WTC11 (cell line): Measurements from ENCODE around the gene TEAD1.

Experiments
- CREB1 ChIP-seq: sonication (generic); formaldehyde crosslinking; IDR thresholded peaks from 2 replicates; pipeline ENCODE4 v1.8.0; 2023; ENCODE audit warnings: mild to moderate bottlenecking, missing genetic modification reagents
- CREM ChIP-seq: sonication (generic); formaldehyde crosslinking; IDR thresholded peaks from 2 replicates; pipeline ENCODE4 v1.8.1; 2022; ENCODE audit warnings: mild to moderate bottlenecking, missing genetic modification reagents, moderate library complexity
- ELF4 ChIP-seq: sonication (generic); formaldehyde crosslinking; IDR thresholded peaks from 2 replicates; pipeline ENCODE4 v1.8.1; 2022; ENCODE audit warnings: low read depth, mild to moderate bottlenecking, moderate library complexity, missing genetic modification reagents
- RORB ChIP-seq: fragments of 250-450 bp; sonication (Bioruptor Pico); IDR thresholded peaks from 2 replicates; pipeline ENCODE4 v1.9.0; 2021; ENCODE audit warnings: mild to moderate bottlenecking
- SMAD3 ChIP-seq: sonication (generic); formaldehyde crosslinking; IDR thresholded peaks from 2 replicates; pipeline ENCODE4 v1.8.0; 2022; ENCODE audit warnings: missing genetic modification reagents, mild to moderate bottlenecking, borderline replicate concordance
- TEAD4 ChIP-seq: sonication (generic); formaldehyde crosslinking; IDR thresholded peaks from 2 replicates; pipeline ENCODE4 v1.8.0; 2022; ENCODE audit warnings: mild to moderate bottlenecking, missing genetic modification reagents
- ZBTB21 ChIP-seq: sonication (generic); formaldehyde crosslinking; IDR thresholded peaks from 2 replicates; pipeline ENCODE4 v1.8.1; 2023; ENCODE audit warnings: mild to moderate bottlenecking, missing genetic modification reagents, borderline replicate concordance
- ZNF232 ChIP-seq: sonication (generic); formaldehyde crosslinking; IDR thresholded peaks from 2 replicates; pipeline ENCODE4 v1.8.0; 2022; ENCODE audit warnings: mild to moderate bottlenecking, missing genetic modification reagents
- ZNF317 ChIP-seq: sonication (generic); formaldehyde crosslinking; IDR thresholded peaks from 2 replicates; pipeline ENCODE4 v1.8.1; 2023; ENCODE audit warnings: low read depth, mild to moderate bottlenecking, moderate library complexity, missing genetic modification reagents, borderline replicate concordance
- TF ChIP-seq, protein P1 (sequence below): fragments of 200-600 bp; IDR thresholded peaks from 2 replicates; pipeline ENCODE4 v1.8.0; 2022; ENCODE audit warnings: antibody characterized with exemption
- TF ChIP-seq, protein P2 (sequence below): sonication (generic); formaldehyde crosslinking; conservative IDR thresholded peaks from 2 replicates; pipeline ENCODE4 v1.8.1; 2022; ENCODE audit warnings: mild to moderate bottlenecking, missing genetic modification reagents
- TF ChIP-seq, protein P3 (sequence below): sonication (generic); formaldehyde crosslinking; IDR thresholded peaks from 2 replicates; pipeline ENCODE4 v1.8.1; 2023; ENCODE audit warnings: mild to moderate bottlenecking, missing genetic modification reagents, moderate library complexity
- TF ChIP-seq, protein P4 (sequence below): sonication (generic); formaldehyde crosslinking; conservative IDR thresholded peaks from 2 replicates; pipeline ENCODE4 v1.8.1; 2023; ENCODE audit warnings: mild to moderate bottlenecking, low read depth, missing genetic modification reagents, moderate library complexity
- TF ChIP-seq, protein P5 (sequence below): fragments of 250-450 bp; sonication (Bioruptor Pico); IDR thresholded peaks from 2 replicates; pipeline ENCODE4 v2.1.2; 2022; ENCODE audit warnings: mild to moderate bottlenecking, moderate library complexity

DNA sequence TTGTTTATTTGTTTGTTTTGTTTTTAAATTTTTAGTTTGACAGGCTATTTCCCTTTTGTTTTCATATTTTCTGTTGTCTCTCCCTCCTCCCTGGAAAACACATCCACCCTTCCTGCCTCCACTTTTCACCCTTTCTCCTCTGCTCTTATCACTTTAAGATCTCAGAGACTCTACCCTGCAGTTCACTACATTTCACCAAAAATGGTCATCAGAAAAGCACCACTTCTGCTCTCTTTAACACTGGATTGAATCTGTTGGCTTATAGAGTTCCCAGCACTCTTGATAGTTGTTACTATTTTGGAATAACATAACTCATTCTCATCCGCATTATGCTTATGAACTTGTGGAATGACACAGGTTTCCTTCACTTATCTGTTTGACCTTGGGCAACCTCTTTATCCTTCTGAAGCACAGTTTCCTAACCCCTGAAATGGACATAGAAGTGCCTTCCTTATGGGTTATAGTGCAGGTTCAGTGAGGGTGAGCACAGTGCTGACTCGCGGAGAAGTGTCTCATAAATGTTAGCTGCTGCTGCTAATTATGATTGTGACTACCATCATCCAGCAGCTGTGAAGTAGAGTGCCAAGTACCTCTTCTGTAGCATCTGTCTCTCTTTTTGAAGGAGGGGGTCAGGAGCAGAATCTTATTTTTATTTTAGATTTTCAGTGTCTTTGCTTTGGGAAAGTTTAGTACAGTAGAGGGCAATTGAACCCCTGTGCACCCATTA lies 15.0 kb downstream of the TEAD1 start:
- TF ChIP-seq, protein P1, sequence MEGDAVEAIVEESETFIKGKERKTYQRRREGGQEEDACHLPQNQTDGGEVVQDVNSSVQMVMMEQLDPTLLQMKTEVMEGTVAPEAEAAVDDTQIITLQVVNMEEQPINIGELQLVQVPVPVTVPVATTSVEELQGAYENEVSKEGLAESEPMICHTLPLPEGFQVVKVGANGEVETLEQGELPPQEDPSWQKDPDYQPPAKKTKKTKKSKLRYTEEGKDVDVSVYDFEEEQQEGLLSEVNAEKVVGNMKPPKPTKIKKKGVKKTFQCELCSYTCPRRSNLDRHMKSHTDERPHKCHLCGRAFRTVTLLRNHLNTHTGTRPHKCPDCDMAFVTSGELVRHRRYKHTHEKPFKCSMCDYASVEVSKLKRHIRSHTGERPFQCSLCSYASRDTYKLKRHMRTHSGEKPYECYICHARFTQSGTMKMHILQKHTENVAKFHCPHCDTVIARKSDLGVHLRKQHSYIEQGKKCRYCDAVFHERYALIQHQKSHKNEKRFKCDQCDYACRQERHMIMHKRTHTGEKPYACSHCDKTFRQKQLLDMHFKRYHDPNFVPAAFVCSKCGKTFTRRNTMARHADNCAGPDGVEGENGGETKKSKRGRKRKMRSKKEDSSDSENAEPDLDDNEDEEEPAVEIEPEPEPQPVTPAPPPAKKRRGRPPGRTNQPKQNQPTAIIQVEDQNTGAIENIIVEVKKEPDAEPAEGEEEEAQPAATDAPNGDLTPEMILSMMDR: no peak
- TF ChIP-seq RORB (CRISPR knock-in tag) (no peak), TEAD4 (CRISPR knock-in tag) (no peak), ELF4 (CRISPR knock-in tag) (no peak), ZNF317 (CRISPR knock-in tag) (no peak), CREM (no peak), ZNF232 (CRISPR knock-in tag) (no peak), ZBTB21 (CRISPR knock-in tag) (no peak), CREB1 (no peak), SMAD3 (CRISPR knock-in tag) (no peak)
- TF ChIP-seq, protein P2, sequence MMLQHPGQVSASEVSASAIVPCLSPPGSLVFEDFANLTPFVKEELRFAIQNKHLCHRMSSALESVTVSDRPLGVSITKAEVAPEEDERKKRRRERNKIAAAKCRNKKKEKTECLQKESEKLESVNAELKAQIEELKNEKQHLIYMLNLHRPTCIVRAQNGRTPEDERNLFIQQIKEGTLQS (CRISPR knock-in tag): no peak
- TF ChIP-seq, protein P3, sequence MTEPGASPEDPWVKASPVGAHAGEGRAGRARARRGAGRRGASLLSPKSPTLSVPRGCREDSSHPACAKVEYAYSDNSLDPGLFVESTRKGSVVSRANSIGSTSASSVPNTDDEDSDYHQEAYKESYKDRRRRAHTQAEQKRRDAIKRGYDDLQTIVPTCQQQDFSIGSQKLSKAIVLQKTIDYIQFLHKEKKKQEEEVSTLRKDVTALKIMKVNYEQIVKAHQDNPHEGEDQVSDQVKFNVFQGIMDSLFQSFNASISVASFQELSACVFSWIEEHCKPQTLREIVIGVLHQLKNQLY: no peak
- TF ChIP-seq, protein P4, sequence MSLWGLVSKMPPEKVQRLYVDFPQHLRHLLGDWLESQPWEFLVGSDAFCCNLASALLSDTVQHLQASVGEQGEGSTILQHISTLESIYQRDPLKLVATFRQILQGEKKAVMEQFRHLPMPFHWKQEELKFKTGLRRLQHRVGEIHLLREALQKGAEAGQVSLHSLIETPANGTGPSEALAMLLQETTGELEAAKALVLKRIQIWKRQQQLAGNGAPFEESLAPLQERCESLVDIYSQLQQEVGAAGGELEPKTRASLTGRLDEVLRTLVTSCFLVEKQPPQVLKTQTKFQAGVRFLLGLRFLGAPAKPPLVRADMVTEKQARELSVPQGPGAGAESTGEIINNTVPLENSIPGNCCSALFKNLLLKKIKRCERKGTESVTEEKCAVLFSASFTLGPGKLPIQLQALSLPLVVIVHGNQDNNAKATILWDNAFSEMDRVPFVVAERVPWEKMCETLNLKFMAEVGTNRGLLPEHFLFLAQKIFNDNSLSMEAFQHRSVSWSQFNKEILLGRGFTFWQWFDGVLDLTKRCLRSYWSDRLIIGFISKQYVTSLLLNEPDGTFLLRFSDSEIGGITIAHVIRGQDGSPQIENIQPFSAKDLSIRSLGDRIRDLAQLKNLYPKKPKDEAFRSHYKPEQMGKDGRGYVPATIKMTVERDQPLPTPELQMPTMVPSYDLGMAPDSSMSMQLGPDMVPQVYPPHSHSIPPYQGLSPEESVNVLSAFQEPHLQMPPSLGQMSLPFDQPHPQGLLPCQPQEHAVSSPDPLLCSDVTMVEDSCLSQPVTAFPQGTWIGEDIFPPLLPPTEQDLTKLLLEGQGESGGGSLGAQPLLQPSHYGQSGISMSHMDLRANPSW: no peak
- TF ChIP-seq, protein P5, sequence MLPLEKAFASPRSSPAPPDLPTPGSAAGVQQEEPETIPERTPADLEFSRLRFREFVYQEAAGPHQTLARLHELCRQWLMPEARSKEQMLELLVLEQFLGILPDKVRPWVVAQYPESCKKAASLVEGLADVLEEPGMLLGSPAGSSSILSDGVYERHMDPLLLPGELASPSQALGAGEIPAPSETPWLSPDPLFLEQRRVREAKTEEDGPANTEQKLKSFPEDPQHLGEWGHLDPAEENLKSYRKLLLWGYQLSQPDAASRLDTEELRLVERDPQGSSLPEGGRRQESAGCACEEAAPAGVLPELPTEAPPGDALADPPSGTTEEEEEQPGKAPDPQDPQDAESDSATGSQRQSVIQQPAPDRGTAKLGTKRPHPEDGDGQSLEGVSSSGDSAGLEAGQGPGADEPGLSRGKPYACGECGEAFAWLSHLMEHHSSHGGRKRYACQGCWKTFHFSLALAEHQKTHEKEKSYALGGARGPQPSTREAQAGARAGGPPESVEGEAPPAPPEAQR: no peak
